GM23338 (cell line): ENCODE data around the gene DCLK1. TPM values are rescaled to one million over a fixed set of nuclear protein-coding genes. Genes with fewer than 3 reads are reported as not detected.

Source experiments
- ATAC-seq: fragments of 200-7000 bp; cut with Tn5 transposase; 3 replicates; pipeline ENCODE4 v1.9.1; 2020
- DNase-seq: peaks from one replicate; pipeline ENCODE4 v3.0.0-alpha.2; 2015; ENCODE audit warnings: low spot score
- H2AFZ ChIP-seq: fragments of 200-600 bp; sonication (generic); 2 replicates; pipeline ENCODE4 v1.8.0; 2016; ENCODE audit warnings: antibody characterized with exemption, mild to moderate bottlenecking, moderate library complexity
- H3F3A ChIP-seq: fragments of 200-600 bp; sonication (generic); replicated peaks from 2 replicates; pipeline ENCODE4 v1.8.0; 2017; ENCODE audit warnings: antibody characterized with exemption, mixed run types, low read depth
- H3K27ac ChIP-seq: fragments of 200-600 bp; sonication (generic); 2 replicates; pipeline ENCODE4 v1.6.1; 2016; ENCODE audit warnings: low read depth
- H3K27me3 ChIP-seq: fragments of 200-600 bp; sonication (generic); 2 replicates; pipeline ENCODE4 v1.8.0; 2016; ENCODE audit warnings: mild to moderate bottlenecking, mixed run types, moderate library complexity; ENCODE audit not compliant: insufficient read depth
- H3K36me3 ChIP-seq: fragments of 200-600 bp; sonication (generic); 2 replicates; pipeline ENCODE4 v1.8.0; 2016; ENCODE audit warnings: mild to moderate bottlenecking; ENCODE audit not compliant: insufficient read depth
- H3K4me1 ChIP-seq: fragments of 200-600 bp; sonication (generic); 2 replicates; pipeline ENCODE4 v1.8.0; 2016; ENCODE audit warnings: mild to moderate bottlenecking, moderate library complexity; ENCODE audit not compliant: insufficient read depth
- H3K4me2 ChIP-seq: fragments of 200-600 bp; sonication (generic); 2 replicates; pipeline ENCODE4 v1.7.1; 2017; ENCODE audit warnings: mixed run types
- H3K4me3 ChIP-seq: fragments of 200-600 bp; sonication (generic); 2 replicates; pipeline ENCODE4 v1.6.1; 2016; ENCODE audit warnings: mixed run types
- H3K79me2 ChIP-seq: fragments of 200-600 bp; sonication (generic); replicated peaks from 2 replicates; pipeline ENCODE4 v1.8.0; 2017; ENCODE audit warnings: mild to moderate bottlenecking; ENCODE audit not compliant: insufficient read depth
- H3K9me2 ChIP-seq: fragments of 200-600 bp; sonication (generic); 2 replicates; pipeline ENCODE4 v1.8.0; 2017; ENCODE audit not compliant: insufficient read depth
- H4K20me1 ChIP-seq: fragments of 200-600 bp; sonication (generic); replicated peaks from 2 replicates; pipeline ENCODE4 v1.8.0; 2017; ENCODE audit warnings: mild to moderate bottlenecking; ENCODE audit not compliant: insufficient read depth
- H3K27ac Mint-ChIP-seq: 2 replicates; pipeline ENCODE4 v1.8.0; 2020; ENCODE audit warnings: inconsistent platforms, mild to moderate bottlenecking, moderate library complexity, mixed read lengths
- H3K27me3 Mint-ChIP-seq: 3 replicates; pipeline ENCODE4 v1.8.0; 2022; ENCODE audit warnings: low read depth, mild to moderate bottlenecking, moderate library complexity, mixed read lengths, inconsistent platforms; ENCODE audit not compliant: insufficient read depth, poor library complexity
- H3K36me3 Mint-ChIP-seq: 3 replicates; pipeline ENCODE4 v1.8.0; 2021; ENCODE audit warnings: low read depth, mild to moderate bottlenecking, inconsistent platforms, moderate library complexity, mixed read lengths
- H3K4me1 Mint-ChIP-seq: 3 replicates; pipeline ENCODE4 v1.8.0; 2020; ENCODE audit warnings: mild to moderate bottlenecking, inconsistent platforms, mixed read lengths
- H3K4me3 Mint-ChIP-seq: 3 replicates; pipeline ENCODE4 v1.8.0; 2021; ENCODE audit warnings: moderate library complexity, mild to moderate bottlenecking, inconsistent platforms, mixed read lengths
- H3K9me3 Mint-ChIP-seq: 3 replicates; pipeline ENCODE4 v1.8.0; 2020; ENCODE audit warnings: moderate library complexity, mild to moderate bottlenecking, inconsistent platforms, mixed read lengths
- CREB1 ChIP-seq: fragments of 250-450 bp; sonication (Bioruptor Pico); IDR thresholded peaks from 2 replicates; pipeline ENCODE4 v1.5.0; 2020; ENCODE audit warnings: low read depth, mild to moderate bottlenecking, moderate library complexity
- EZH2 ChIP-seq: fragments of 200-600 bp; sonication (generic); IDR thresholded peaks from one replicate; pipeline ENCODE4 v1.8.0; 2017; ENCODE audit warnings: antibody characterized with exemption, mild to moderate bottlenecking, low read depth; ENCODE audit not compliant: unreplicated experiment
- JUNB ChIP-seq: IDR thresholded peaks from one replicate; pipeline ENCODE4 v1.6.1; 2016; ENCODE audit warnings: antibody characterized with exemption; ENCODE audit not compliant: unreplicated experiment
- NANOG ChIP-seq: IDR thresholded peaks from 2 replicates; pipeline ENCODE4 v1.6.1; 2016; ENCODE audit warnings: antibody characterized with exemption, borderline replicate concordance
- POLR2AphosphoS5 ChIP-seq: IDR thresholded peaks from 2 replicates; pipeline ENCODE4 v1.6.1; 2016; ENCODE audit warnings: antibody characterized with exemption, low read depth
- ZNF114 ChIP-seq: fragments of 250-450 bp; sonication (Bioruptor Pico); IDR thresholded peaks from 2 replicates; pipeline ENCODE4 v1.5.0; 2020; ENCODE audit warnings: mild to moderate bottlenecking, moderate library complexity
- ZNF331 ChIP-seq: fragments of 250-450 bp; sonication (Bioruptor Pico); IDR thresholded peaks from 2 replicates; pipeline ENCODE4 v1.5.0; 2020; ENCODE audit warnings: low read depth, mild to moderate bottlenecking, moderate library complexity
- polyA plus RNA-seq: library from polyadenylated mRNA; unstranded; fragments of >200 nt; fragmentation: Nextera tagmentation; extraction: Ambion mirVana; gene quantifications from 2 replicates; pipeline ENCODE4 v1.2.1, GENCODE V29; 2016
- total RNA-seq: library from RNA; depleted of rRNA; stranded (reverse); fragments of >200 nt; shearing (Covaris generic); gene quantifications from 2 replicates; pipeline ENCODE4 v1.2.3, GENCODE V29; 2014
- TF ChIP-seq, protein P1 (sequence below): fragments of 250-450 bp; sonication (Bioruptor Pico); IDR thresholded peaks from 2 replicates; pipeline ENCODE4 v1.5.0; 2020; ENCODE audit warnings: mild to moderate bottlenecking, moderate library complexity
- TF ChIP-seq, protein P2 (sequence below): IDR thresholded peaks from one replicate; pipeline ENCODE4 v1.6.1; 2018; ENCODE audit warnings: antibody characterized with exemption; ENCODE audit not compliant: unreplicated experiment
- TF ChIP-seq, protein P3 (sequence below), 2 experiments: fragments of 200-600 bp in 1 of 2; sonication (generic) in 1 of 2; conservative IDR thresholded peaks; 2 replicates each; pipeline versions ENCODE4 v1.5.1 to v1.6.1; 2016 to 2017; ENCODE audit warnings: antibody characterized with exemption in 2 of 2, low read depth in 2 of 2, mild to moderate bottlenecking in 2 of 2, moderate library complexity in 1 of 2

Gene DCLK1
- total and polyA plus RNA-seq, 2 experiments from 2014 or later = 13.1 to 57.7 TPM

DNA sequence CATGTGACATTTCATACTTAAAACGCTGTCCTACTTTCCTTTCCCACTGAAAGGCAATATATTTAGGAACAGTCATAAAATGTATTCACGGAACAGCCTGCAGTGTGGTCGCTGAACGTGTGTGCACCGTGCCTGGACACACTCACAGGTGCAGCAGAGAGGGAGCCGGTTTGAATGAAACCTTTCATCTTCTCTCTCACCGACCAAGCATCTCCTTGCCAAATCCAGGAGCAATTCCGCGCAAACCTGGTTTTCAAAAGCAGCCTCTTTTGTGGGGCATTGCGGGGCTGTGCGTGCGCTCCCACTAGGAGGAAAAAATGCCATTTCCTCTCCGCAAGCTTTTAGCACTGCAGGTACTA, 1.0 kb downstream of the DCLK1 start:
- Histone ChIP-seq H3K9me2 (no peaks in the 10 kb centered on the region), H3K36me3 (no peaks in the 10 kb centered on the region; the same call in 1 of the 2 replicates), H3K4me2 (peak overlapping the region; percentile 98), H2AFZ (peak overlapping the region; percentile 96), H3K79me2 (peaks cover 28% of the 10 kb centered on the region), H3K27me3 (peaks cover 40% of the 10 kb centered on the region), H3K27ac (no peak overlapping the region), H3K4me1 (peaks cover 17% of the 10 kb centered on the region), H3K4me3 (peak overlapping the region; percentile 92), H4K20me1 (no peaks in the 10 kb centered on the region; the same call in 1 of the 2 replicates), H3F3A (peaks cover 4% of the 10 kb centered on the region; the same call in 1 of the 2 replicates)
- Mint-ChIP-seq H3K36me3 (no peaks in the 10 kb centered on the region), H3K4me1 (peaks cover 11% of the 10 kb centered on the region), H3K27ac (no peak overlapping the region), H3K4me3 (peak overlapping the region; percentile 89), H3K9me3 (no peaks in the 10 kb centered on the region; the same call in 2 of the 3 replicates), H3K27me3 (peaks cover 24% of the 10 kb centered on the region)
- DNase-seq (no peak), ATAC-seq (no peak; the same call in 2 of the 3 replicates)
- TF ChIP-seq CREB1 (CRISPR knock-in tag) (no peak), NANOG (no peak), EZH2 (no peak), ZNF331 (CRISPR knock-in tag) (no peak), JUNB (no peak), POLR2AphosphoS5 (no peak), ZNF114 (CRISPR knock-in tag) (no peak)
- TF ChIP-seq, protein P1, sequence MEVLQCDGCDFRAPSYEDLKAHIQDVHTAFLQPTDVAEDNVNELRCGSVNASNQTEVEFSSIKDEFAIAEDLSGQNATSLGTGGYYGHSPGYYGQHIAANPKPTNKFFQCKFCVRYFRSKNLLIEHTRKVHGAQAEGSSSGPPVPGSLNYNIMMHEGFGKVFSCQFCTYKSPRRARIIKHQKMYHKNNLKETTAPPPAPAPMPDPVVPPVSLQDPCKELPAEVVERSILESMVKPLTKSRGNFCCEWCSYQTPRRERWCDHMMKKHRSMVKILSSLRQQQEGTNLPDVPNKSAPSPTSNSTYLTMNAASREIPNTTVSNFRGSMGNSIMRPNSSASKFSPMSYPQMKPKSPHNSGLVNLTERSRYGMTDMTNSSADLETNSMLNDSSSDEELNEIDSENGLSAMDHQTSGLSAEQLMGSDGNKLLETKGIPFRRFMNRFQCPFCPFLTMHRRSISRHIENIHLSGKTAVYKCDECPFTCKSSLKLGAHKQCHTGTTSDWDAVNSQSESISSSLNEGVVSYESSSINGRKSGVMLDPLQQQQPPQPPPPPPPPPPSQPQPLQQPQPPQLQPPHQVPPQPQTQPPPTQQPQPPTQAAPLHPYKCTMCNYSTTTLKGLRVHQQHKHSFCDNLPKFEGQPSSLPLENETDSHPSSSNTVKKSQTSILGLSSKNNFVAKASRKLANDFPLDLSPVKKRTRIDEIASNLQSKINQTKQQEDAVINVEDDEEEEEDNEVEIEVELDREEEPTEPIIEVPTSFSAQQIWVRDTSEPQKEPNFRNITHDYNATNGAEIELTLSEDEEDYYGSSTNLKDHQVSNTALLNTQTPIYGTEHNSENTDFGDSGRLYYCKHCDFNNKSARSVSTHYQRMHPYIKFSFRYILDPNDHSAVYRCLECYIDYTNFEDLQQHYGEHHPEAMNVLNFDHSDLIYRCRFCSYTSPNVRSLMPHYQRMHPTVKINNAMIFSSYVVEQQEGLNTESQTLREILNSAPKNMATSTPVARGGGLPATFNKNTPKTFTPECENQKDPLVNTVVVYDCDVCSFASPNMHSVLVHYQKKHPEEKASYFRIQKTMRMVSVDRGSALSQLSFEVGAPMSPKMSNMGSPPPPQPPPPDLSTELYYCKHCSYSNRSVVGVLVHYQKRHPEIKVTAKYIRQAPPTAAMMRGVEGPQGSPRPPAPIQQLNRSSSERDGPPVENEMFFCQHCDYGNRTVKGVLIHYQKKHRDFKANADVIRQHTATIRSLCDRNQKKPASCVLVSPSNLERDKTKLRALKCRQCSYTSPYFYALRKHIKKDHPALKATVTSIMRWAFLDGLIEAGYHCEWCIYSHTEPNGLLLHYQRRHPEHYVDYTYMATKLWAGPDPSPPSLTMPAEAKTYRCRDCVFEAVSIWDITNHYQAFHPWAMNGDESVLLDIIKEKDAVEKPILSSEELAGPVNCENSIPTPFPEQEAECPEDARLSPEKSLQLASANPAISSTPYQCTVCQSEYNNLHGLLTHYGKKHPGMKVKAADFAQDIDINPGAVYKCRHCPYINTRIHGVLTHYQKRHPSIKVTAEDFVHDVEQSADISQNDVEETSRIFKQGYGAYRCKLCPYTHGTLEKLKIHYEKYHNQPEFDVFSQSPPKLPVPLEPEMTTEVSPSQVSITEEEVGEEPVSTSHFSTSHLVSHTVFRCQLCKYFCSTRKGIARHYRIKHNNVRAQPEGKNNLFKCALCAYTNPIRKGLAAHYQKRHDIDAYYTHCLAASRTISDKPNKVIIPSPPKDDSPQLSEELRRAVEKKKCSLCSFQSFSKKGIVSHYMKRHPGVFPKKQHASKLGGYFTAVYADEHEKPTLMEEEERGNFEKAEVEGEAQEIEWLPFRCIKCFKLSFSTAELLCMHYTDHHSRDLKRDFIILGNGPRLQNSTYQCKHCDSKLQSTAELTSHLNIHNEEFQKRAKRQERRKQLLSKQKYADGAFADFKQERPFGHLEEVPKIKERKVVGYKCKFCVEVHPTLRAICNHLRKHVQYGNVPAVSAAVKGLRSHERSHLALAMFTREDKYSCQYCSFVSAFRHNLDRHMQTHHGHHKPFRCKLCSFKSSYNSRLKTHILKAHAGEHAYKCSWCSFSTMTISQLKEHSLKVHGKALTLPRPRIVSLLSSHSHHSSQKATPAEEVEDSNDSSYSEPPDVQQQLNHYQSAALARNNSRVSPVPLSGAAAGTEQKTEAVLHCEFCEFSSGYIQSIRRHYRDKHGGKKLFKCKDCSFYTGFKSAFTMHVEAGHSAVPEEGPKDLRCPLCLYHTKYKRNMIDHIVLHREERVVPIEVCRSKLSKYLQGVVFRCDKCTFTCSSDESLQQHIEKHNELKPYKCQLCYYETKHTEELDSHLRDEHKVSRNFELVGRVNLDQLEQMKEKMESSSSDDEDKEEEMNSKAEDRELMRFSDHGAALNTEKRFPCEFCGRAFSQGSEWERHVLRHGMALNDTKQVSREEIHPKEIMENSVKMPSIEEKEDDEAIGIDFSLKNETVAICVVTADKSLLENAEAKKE (CRISPR knock-in tag) = no peak
- TF ChIP-seq, protein P2, sequence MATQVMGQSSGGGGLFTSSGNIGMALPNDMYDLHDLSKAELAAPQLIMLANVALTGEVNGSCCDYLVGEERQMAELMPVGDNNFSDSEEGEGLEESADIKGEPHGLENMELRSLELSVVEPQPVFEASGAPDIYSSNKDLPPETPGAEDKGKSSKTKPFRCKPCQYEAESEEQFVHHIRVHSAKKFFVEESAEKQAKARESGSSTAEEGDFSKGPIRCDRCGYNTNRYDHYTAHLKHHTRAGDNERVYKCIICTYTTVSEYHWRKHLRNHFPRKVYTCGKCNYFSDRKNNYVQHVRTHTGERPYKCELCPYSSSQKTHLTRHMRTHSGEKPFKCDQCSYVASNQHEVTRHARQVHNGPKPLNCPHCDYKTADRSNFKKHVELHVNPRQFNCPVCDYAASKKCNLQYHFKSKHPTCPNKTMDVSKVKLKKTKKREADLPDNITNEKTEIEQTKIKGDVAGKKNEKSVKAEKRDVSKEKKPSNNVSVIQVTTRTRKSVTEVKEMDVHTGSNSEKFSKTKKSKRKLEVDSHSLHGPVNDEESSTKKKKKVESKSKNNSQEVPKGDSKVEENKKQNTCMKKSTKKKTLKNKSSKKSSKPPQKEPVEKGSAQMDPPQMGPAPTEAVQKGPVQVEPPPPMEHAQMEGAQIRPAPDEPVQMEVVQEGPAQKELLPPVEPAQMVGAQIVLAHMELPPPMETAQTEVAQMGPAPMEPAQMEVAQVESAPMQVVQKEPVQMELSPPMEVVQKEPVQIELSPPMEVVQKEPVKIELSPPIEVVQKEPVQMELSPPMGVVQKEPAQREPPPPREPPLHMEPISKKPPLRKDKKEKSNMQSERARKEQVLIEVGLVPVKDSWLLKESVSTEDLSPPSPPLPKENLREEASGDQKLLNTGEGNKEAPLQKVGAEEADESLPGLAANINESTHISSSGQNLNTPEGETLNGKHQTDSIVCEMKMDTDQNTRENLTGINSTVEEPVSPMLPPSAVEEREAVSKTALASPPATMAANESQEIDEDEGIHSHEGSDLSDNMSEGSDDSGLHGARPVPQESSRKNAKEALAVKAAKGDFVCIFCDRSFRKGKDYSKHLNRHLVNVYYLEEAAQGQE = no peak
- TF ChIP-seq, protein P3, sequence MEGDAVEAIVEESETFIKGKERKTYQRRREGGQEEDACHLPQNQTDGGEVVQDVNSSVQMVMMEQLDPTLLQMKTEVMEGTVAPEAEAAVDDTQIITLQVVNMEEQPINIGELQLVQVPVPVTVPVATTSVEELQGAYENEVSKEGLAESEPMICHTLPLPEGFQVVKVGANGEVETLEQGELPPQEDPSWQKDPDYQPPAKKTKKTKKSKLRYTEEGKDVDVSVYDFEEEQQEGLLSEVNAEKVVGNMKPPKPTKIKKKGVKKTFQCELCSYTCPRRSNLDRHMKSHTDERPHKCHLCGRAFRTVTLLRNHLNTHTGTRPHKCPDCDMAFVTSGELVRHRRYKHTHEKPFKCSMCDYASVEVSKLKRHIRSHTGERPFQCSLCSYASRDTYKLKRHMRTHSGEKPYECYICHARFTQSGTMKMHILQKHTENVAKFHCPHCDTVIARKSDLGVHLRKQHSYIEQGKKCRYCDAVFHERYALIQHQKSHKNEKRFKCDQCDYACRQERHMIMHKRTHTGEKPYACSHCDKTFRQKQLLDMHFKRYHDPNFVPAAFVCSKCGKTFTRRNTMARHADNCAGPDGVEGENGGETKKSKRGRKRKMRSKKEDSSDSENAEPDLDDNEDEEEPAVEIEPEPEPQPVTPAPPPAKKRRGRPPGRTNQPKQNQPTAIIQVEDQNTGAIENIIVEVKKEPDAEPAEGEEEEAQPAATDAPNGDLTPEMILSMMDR (conservative IDR thresholded peaks at IDR 0.05; ENCODE audit: low read depth in 2 of 2) = no peak
